ENCODE results near the gene LDLR. TPM values are rescaled to one million over a fixed set of nuclear protein-coding genes. Genes with fewer than 3 reads are reported as not detected.

LDLR gene
- 113 and 174 TPM in 2 replicates for total RNA-seq

DNA sequence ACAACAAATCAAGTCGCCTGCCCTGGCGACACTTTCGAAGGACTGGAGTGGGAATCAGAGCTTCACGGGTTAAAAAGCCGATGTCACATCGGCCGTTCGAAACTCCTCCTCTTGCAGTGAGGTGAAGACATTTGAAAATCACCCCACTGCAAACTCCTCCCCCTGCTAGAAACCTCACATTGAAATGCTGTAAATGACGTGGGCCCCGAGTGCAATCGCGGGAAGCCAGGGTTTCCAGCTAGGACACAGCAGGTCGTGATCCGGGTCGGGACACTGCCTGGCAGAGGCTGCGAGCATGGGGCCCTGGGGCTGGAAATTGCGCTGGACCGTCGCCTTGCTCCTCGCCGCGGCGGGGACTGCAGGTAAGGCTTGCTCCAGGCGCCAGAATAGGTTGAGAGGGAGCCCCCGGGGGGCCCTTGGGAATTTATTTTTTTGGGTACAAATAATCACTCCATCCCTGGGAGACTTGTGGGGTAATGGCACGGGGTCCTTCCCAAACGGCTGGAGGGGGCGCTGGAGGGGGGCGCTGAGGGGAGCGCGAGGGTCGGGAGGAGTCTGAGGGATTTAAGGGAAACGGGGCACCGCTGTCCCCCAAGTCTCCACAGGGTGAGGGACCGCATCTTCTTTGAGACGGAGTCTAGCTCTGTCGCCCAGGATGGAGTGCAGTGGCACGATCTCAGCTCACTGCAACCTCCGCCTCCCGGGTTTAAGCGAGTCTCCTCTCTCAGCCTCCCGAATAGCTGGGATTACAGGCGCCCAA is at the start of gene LDLR:
Gene LDLR (plus strand): TSS at position 210 of the 760 bp plus-strand sequence. CDS start 86 bp downstream, at position 296.

DNA sequence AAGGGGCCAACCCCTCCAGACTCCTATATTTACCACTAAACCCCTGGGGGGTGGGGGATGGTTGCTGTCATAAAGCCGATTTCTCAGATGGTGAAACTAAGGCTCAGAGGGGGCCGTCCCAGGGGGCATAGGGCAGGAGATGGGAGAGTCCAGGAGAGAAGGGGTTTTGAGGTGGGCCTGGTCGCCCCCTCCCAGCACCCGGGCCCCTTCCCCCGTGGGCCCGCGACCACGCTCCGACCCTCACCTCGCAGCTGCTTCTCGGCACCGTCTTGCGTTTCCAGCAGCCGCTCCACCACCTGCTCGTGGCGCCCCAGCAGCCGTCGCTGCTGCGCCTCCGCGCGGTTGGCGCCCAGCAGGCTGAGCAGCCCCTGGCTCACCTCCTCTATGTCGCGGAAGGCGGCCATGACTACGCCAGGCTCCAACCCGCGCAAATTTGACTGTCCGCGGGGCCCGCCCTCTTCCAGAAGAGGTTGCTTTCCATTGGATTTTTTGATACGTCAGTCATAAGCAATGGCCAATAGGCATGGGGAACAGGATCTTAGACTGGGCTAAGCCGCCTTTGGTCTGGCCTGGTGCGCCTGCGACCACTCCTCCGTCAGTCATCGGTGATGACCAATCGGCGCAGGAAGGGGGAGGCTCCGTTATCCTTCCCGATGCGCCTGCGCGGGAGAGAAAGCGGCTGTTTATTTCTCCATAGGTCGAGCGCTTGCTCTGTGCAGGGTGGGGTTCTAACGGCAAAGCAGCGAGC is 66.3 kb downstream of the LDLR start, which contains the start of gene SPC24:
Gene SPC24 (minus strand): TSS at position 410 of the 748 bp plus-strand sequence. CDS start 6 bp downstream, at position 404.

Other genes starting within 250 kb of the LDLR start
- gene C19orf38, start 241.0 kb upstream of the LDLR start, total RNA-seq, result 1.2 and 1.3 TPM in 2 replicates
- 21.7 and 22.7 TPM in 2 replicates for gene CARM1, start 217.9 kb upstream of the LDLR start, total RNA-seq
- gene YIPF2, start 160.8 kb upstream of the LDLR start, total RNA-seq, result 90.0 and 94.7 TPM in 2 replicates
- gene TIMM29, start 160.7 kb upstream of the LDLR start, total RNA-seq, result 22.4 and 27.1 TPM in 2 replicates
- gene SMARCA4, start 128.4 kb upstream of the LDLR start, total RNA-seq, result 41.5 and 53.0 TPM in 2 replicates
- gene SPC24, start 66.3 kb downstream of the LDLR start, total RNA-seq, result 14.3 and 26.3 TPM in 2 replicates
- gene KANK2, start 108.1 kb downstream of the LDLR start, total RNA-seq, result 350 and 544 TPM in 2 replicates
- gene ANGPTL8, start 150.2 kb downstream of the LDLR start, total RNA-seq, result not detected in 2 replicates
- gene DOCK6, start 173.1 kb downstream of the LDLR start, total RNA-seq, result 8.2 and 12.5 TPM in 2 replicates
- not detected in 2 replicates for gene TSPAN16, start 206.7 kb downstream of the LDLR start, total RNA-seq